ENCODE results near the gene ATL3. TPM values are rescaled to one million over a fixed set of nuclear protein-coding genes. Genes with fewer than 3 reads are reported as not detected.
A peak's percentile ranks its signal among the peaks of the same experiment; 100 is the strongest.
"Not testable (repeated sequence)": the region's sequence is repeated elsewhere in the genome, so short reads cannot be mapped to it uniquely, and the experiment has no call there.

Gene ATL3
- total RNA-seq, 4 donors from 2014 or later = 81.4 to 102 (median 92.9) TPM

DNA sequence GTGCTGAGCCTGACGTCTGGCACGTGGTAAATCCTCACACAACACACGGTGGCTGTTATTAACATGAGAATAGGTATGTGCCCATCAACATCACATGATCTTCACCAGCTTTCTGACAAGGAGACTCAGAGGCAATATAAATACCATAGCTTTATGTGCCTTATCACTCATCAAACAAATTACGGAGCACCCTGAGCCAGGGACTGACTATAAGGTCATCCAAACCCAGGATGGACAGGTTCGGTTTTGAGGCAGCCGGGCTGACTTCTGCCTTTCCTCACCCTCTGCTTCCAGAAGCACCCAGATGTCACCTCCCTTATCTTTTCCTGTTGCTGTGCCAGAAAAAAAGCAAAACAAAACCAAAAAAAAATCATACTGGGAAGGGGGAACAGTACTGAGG lies 51.2 kb downstream of the ATL3 start:
- TF ChIP-seq EP300 (IDR thresholded peaks at IDR 0.05) (no peak), POLR2A (IDR thresholded peaks at IDR 0.05) (no peak)
- TF ChIP-seq, protein P1, sequence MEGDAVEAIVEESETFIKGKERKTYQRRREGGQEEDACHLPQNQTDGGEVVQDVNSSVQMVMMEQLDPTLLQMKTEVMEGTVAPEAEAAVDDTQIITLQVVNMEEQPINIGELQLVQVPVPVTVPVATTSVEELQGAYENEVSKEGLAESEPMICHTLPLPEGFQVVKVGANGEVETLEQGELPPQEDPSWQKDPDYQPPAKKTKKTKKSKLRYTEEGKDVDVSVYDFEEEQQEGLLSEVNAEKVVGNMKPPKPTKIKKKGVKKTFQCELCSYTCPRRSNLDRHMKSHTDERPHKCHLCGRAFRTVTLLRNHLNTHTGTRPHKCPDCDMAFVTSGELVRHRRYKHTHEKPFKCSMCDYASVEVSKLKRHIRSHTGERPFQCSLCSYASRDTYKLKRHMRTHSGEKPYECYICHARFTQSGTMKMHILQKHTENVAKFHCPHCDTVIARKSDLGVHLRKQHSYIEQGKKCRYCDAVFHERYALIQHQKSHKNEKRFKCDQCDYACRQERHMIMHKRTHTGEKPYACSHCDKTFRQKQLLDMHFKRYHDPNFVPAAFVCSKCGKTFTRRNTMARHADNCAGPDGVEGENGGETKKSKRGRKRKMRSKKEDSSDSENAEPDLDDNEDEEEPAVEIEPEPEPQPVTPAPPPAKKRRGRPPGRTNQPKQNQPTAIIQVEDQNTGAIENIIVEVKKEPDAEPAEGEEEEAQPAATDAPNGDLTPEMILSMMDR (IDR thresholded peaks at IDR 0.05) = no peak
- Histone ChIP-seq H3K4me1 (peaks cover 0 to 16% (median 5%) of the 10 kb centered on the region in 4 donors), H3K36me3 (no peaks in the 10 kb centered on the region), H3K27me3 (no peaks in the 10 kb centered on the region), H3K4me3 (no peak overlapping the region), H3K9me3 (no peaks in the 10 kb centered on the region), H3K27ac (no peak overlapping the region)
- 78 to 80% methylated on average over 6 of the region's 6 CpGs for WGBS, 2 donors
- DNase-seq (ENCODE audit: low spot score in 2 of 2) = no peak

- H3K4me3 ChIP-seq; H3K9me3 ChIP-seq; H3K36me3 ChIP-seq; DNase-seq (ENCODE audit: low spot score in 2 of 2); H3K4me1 ChIP-seq; H3K27ac ChIP-seq; H3K27me3 ChIP-seq: not testable (repeated sequence)
- 88 to 94% methylated on average over 5 of the region's 5 CpGs for WGBS, 2 donors
These were observed 53.5 kb downstream of the ATL3 start for GRCh38 chr11:63617686-63618085.

DNA sequence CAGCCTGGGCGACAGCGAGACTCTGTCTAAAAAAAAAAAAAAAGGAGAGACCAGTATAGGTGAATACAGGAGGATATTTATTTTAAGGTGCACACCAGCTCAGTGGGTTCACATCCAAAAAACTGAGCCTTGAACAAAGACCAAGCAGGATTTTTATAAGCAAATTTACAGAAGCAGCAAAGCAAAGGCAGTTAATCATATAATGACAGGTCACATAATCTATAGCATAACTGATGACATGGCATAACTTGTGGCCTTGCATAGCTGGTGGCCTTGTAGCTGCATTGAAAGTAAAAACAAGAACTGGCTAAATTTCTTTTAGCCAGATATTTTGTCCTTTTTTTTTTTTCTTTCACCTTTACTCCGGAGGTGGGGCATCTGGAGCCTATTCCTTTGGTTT lies 54.2 kb downstream of the ATL3 start:
- no peak for DNase-seq (ENCODE audit: low spot score in 2 of 2)
- TF ChIP-seq EP300 (IDR thresholded peaks at IDR 0.05) (no peak), POLR2A (IDR thresholded peaks at IDR 0.05) (no peak)
- TF ChIP-seq, protein P1 (IDR thresholded peaks at IDR 0.05) = no peak
- H3K9me3 ChIP-seq = no peaks in the 10 kb centered on the region
- peaks cover 0 to 11% (median 5%) of the 10 kb centered on the region in 4 donors for H3K4me1 ChIP-seq
- no peaks in the 10 kb centered on the region for H3K27me3 ChIP-seq
- no peak overlapping the region for H3K4me3 ChIP-seq
- no peak overlapping the region for H3K27ac ChIP-seq
- no peaks in the 10 kb centered on the region for H3K36me3 ChIP-seq
- WGBS, 2 donors = 89 to 91% methylated on average over 3 of the region's 3 CpGs

GRCh38 chr11:63614136-63614671 lies 57.0 kb downstream of the ATL3 start, which contains the start of gene PLAAT3:
PLAAT3 (minus strand) TSS chr11:63614433; CDS start chr11:63614014, 419 bp downstream.
- Histone ChIP-seq H3K9me3 (no peaks in the 10 kb centered on the region), H3K4me3 (peak within 1 kb of the TSS; percentile 62 to 87 (median 73)), H3K36me3 (no peaks in the 10 kb centered on the region), H3K4me1 (peaks cover 0 to 35% (median 26%) of the 10 kb centered on the region in 4 donors), H3K27ac (peak within 1 kb of the TSS; percentile 86 to 99 (median 91)), H3K27me3 (no peaks in the 10 kb centered on the region)
- peak; percentile 64 to 66 for DNase-seq (ENCODE audit: low spot score in 2 of 2)
- 0 to 1% methylated on average over 36 to 51 of the region's 53 CpGs for WGBS, 2 donors
- TF ChIP-seq, protein P1 (IDR thresholded peaks at IDR 0.05) = no peak
- TF ChIP-seq POLR2A (IDR thresholded peaks at IDR 0.05) (peak; percentile 71 to 79), EP300 (IDR thresholded peaks at IDR 0.05) (peak in 1 of 2 donors; percentile 92)

GRCh38 chr11:63613517-63614135 lies 57.5 kb downstream of the ATL3 start:
- H3K36me3 ChIP-seq = no peaks in the 10 kb centered on the region
- peak; percentile 40 to 41 for DNase-seq (ENCODE audit: low spot score in 2 of 2)
- 0% methylated on average over 37 to 38 of the region's 45 CpGs for WGBS, 2 donors

GRCh38 chr11:63612181-63612580 lies 59.0 kb downstream of the ATL3 start:
- Histone ChIP-seq H3K27ac (peak overlapping the region; percentile 86 to 99 (median 91)), H3K9me3 (no peaks in the 10 kb centered on the region), H3K4me3 (peak overlapping the region; percentile 15 to 69 (median 40)), H3K4me1 (peaks cover 0 to 55% (median 34%) of the 10 kb centered on the region in 4 donors), H3K27me3 (no peaks in the 10 kb centered on the region), H3K36me3 (no peaks in the 10 kb centered on the region)
- no peak for DNase-seq (ENCODE audit: low spot score in 2 of 2)
- no peak for TF ChIP-seq POLR2A (IDR thresholded peaks at IDR 0.05)
- TF ChIP-seq, protein P1 (IDR thresholded peaks at IDR 0.05) = no peak

More at GRCh38 chr11:63613517-63614135, 57.5 kb downstream of the ATL3 start:
- H3K27me3 ChIP-seq = no peaks in the 10 kb centered on the region
- H3K4me3 ChIP-seq = peak overlapping the region; percentile 62 to 87 (median 73)
- H3K9me3 ChIP-seq = no peaks in the 10 kb centered on the region
- peak overlapping the region; percentile 86 to 99 (median 91) for H3K27ac ChIP-seq
- TF ChIP-seq EP300 (IDR thresholded peaks at IDR 0.05) = peak in 1 of 2 donors; percentile 66
- TF ChIP-seq POLR2A (IDR thresholded peaks at IDR 0.05) = no peak
- peaks cover 0 to 41% (median 31%) of the 10 kb centered on the region in 4 donors for H3K4me1 ChIP-seq

Measured in tibial nerve (tissue), 4 donors.